GM12874 (cell line): Measurements from ENCODE around the gene AIPL1.

Experiments
- CTCF ChIP-seq: IDR thresholded peaks from 2 replicates; pipeline ENCODE4 v1.5.1; 2011; ENCODE audit warnings: low read depth, mild to moderate bottlenecking, control low read depth, low read length, moderate library complexity; ENCODE audit not compliant: insufficient read depth

The AIPL1 gene

DNA sequence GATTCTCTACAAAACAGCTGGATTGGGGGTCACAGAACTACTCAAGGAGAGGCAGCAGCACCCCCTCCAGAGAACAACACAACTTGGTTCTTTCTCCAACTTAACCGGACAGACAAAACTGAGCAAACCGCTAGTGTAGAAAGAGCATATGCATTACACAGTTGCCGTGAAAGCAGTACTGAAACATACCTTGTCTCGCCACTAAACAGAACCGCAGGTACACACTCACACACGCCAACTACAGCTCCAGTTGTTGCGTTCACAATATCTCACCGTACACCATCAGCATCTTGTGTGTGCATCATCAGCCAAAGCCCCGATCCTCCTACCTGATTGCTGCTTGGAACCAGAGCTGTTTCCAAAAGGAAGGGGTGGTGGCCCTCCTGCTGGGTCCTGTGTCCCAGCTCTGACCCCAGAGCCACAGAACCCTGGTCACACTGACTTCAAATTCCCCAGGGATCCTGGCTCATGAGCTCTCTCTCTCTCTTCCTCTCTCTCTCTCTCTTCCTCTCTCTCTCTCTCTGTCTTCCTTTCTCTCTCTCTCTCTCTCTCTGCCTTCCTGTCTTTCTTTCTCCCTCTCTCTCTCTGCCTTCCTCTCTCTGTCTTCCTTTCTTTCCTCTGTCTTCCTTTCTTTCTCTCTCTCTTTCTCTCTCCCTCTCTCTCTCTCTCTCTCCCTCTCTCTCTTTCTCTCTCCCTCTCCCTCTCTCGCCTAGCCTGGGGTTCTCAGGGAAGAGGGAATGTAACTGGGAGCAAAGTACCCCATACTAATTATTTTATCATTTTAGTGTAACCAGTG is 17.7 kb upstream of the AIPL1 start:
- no peak for TF ChIP-seq CTCF

DNA sequence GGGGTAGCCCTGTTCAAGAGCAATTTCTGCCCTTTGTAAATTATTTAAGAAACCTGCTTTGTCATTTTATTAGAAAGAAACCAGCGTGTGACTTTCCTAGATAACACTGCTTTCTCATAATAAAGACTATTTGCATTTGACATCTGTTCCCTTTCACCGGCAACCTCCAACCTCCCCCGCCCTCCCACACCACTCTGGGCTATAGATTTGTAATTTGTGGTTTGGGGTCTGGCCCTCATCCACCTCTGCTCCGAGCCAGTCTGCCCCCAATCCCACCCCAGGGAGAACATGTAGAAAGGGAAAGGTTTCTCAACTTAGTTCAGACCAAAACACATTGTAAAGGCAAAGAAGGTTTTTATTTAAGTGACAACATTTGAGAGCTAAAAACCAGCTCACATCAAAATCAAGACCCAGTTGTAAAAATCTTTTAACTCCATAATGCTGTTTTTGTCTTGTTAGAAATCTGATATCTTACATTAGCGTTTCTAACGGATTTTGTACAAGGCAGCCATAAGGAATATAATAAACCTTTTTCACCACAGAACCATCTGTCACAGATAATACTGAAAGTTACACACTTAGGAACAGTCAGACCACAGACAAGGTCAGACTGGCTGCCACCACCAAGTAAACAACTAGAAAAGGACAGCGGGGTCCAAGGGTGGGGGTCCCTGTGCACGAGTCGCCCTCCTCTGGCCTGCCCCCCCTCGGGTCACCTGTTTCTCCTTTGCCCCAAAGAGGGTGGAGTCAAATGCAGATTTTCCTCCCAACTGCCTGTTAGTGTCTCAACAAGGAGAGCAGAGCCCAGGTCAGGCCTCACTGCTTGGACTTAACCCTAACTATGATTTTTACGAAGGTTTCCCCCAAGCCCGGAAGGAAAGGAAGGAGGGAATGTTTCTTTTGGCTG is 16.3 kb upstream of the AIPL1 start:
- no peak for TF ChIP-seq CTCF

DNA sequence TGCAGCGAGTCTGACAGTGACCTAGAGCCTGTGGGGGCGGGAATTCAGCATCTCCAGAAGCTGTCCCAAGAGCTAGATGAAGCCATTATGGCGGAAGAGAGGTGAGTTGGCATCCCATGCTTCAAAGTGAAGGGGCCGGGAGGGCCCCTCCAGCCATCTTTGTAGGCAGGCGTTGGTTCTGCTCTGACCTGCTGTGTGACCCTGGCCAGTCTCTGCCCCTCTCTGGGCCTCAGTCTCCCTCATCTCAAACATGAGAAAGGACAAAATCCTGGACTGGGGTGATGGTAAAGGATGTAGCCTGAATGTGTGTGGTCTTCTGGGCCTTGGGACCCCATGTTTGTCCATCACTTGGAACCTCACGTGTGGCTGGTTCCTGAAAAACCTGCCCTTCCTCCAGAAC is 14.4 kb upstream of the AIPL1 start:
- no peak for TF ChIP-seq CTCF

- TF ChIP-seq CTCF, result no peak
Measured at GRCh38 chr17:6448473-6448872, 13.6 kb upstream of the AIPL1 start.

- no peak for TF ChIP-seq CTCF
Measured at GRCh38 chr17:6446516-6447100, 11.7 kb upstream of the AIPL1 start.

DNA sequence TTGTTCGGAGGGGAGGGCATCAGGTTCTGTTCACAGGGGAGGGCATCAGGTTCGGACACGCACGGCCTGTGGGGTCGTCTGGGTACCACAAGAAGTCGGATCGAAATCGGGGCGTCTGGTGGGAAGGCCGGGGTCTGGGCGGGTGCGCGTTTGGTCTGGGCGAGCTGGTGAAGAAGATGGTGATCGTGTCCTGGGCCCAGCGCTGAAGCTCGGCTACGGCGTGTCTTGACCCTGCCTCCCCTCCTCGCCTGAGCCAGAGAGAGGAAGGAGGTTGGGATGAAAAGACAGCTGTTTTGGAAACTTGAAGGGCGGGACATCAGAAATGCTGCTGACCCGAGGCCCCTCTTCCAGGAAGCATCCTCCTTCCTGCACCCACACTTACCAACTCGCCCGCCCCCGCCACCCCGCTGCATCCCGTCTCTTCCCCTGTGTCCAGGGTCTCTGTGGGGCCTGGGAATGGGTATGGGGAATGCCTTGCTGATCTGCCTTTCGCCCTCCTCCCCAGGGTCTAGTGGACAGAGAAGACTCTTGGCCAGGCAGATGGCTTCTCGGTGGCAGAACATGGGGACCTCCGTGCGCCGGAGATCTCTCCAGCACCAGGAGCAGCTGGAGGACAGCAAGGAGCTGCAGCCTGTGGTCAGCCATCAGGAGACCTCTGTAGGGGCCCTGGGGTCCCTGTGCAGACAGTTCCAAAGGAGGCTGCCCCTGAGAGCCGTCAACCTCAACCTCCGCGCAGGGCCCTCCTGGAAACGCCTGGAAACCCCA is 9.8 kb upstream of the AIPL1 start:
- no peak for TF ChIP-seq CTCF
